GM19238 (cell line): ENCODE results near the gene SSTR5.

Source experiments
- DNase-seq: peaks from one replicate; pipeline ENCODE4 v3.0.0; 2011; ENCODE audit warnings: low spot score; ENCODE audit not compliant: insufficient read length

Gene SSTR5

GRCh38 chr16:1122398-1122765 is 49.8 kb downstream of the SSTR5 start:
- DNase-seq: no peak

GRCh38 chr16:1123525-1124230 is 51.1 kb downstream of the SSTR5 start:
- no peak for DNase-seq

GRCh38 chr16:1124291-1124690 is 51.7 kb downstream of the SSTR5 start:
- no peak for DNase-seq

- DNase-seq: no peak
These were observed 52.2 kb downstream of the SSTR5 start for GRCh38 chr16:1124795-1125194.

GRCh38 chr16:1125471-1125870 is 52.9 kb downstream of the SSTR5 start:
- DNase-seq: no peak

GRCh38 chr16:1126044-1126443 is 53.5 kb downstream of the SSTR5 start:
- DNase-seq: no peak

GRCh38 chr16:1126586-1126985 is 54.0 kb downstream of the SSTR5 start:
- DNase-seq: no peak

GRCh38 chr16:1127101-1127500 is 54.6 kb downstream of the SSTR5 start:
- no peak for DNase-seq

GRCh38 chr16:1127971-1128715 is 55.6 kb downstream of the SSTR5 start:
- DNase-seq: no peak

- DNase-seq: no peak
These were observed 56.8 kb downstream of the SSTR5 start for GRCh38 chr16:1129106-1129960.

- no peak for DNase-seq
These were observed 57.8 kb downstream of the SSTR5 start for GRCh38 chr16:1130382-1130781.
